ENCODE measurements around the gene AGO1.
"Not testable (repeated sequence)": the region's sequence is repeated elsewhere in the genome, so short reads cannot be mapped to it uniquely, and the experiment has no call there.

The AGO1 gene

GRCh38 chr1:35939484-35939883 is 56.5 kb downstream of the AGO1 start:
- TF ChIP-seq, protein P1, sequence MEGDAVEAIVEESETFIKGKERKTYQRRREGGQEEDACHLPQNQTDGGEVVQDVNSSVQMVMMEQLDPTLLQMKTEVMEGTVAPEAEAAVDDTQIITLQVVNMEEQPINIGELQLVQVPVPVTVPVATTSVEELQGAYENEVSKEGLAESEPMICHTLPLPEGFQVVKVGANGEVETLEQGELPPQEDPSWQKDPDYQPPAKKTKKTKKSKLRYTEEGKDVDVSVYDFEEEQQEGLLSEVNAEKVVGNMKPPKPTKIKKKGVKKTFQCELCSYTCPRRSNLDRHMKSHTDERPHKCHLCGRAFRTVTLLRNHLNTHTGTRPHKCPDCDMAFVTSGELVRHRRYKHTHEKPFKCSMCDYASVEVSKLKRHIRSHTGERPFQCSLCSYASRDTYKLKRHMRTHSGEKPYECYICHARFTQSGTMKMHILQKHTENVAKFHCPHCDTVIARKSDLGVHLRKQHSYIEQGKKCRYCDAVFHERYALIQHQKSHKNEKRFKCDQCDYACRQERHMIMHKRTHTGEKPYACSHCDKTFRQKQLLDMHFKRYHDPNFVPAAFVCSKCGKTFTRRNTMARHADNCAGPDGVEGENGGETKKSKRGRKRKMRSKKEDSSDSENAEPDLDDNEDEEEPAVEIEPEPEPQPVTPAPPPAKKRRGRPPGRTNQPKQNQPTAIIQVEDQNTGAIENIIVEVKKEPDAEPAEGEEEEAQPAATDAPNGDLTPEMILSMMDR (conservative IDR thresholded peaks at IDR 0.05; ENCODE audit: low read depth, low read length), result no peak
- H3K4me3 ChIP-seq (ENCODE audit: low read length), result no peak overlapping the region
- no peak for DNase-seq (ENCODE audit: low read depth)

- TF ChIP-seq, protein P1 (conservative IDR thresholded peaks at IDR 0.05; ENCODE audit: low read depth, low read length), result no peak
- no peak overlapping the region for H3K4me3 ChIP-seq (ENCODE audit: low read length)
- no peak for DNase-seq (ENCODE audit: low read depth)
These were observed 62.3 kb downstream of the AGO1 start for GRCh38 chr1:35945327-35945726.

GRCh38 chr1:35947547-35947946 is 64.5 kb downstream of the AGO1 start:
- no peak overlapping the region for H3K4me3 ChIP-seq (ENCODE audit: low read length)
- DNase-seq (ENCODE audit: low read depth), result no peak
- TF ChIP-seq, protein P1 (conservative IDR thresholded peaks at IDR 0.05; ENCODE audit: low read depth, low read length), result no peak

DNA sequence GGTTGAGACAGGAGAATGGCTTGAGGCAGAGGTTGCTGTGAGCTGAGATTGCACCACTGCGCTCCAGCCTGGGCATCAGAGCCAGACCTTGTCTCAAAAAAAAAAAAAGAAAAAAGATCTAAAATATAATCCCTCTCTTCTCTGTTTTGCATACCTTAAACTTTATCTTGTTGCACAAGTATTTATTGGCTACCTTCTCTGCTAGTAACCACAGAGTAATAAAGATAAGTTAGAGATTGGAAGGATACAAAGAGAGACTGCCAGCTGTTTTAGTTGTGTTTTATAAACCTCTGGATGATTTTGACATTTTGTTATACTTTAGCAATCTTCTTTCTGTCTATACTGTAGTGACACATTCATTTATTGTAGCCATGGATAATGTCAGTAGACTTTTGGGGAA is 75.5 kb downstream of the AGO1 start:
- TF ChIP-seq, protein P1 (conservative IDR thresholded peaks at IDR 0.05; ENCODE audit: low read depth, low read length), result no peak
- no peak for DNase-seq (ENCODE audit: low read depth)
- no peak overlapping the region for H3K4me3 ChIP-seq (ENCODE audit: low read length)

DNA sequence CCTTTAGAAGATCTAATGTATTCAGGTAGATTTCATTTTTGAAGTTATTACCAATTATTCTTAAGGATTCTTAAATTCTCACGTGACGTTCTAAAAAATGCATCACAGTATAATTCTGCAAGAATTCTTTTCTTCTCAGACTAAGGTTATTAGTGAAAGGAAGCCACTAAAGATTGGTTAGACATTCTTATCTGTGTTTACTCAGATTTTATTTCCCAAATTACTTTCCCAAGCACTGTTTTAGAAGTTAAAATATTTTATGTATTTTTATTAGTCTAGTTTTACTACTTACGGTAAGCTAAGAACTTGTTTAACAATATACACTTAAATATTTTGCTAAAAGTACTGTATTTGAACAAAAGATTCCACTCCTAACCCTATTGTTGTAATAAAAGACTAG is 76.3 kb downstream of the AGO1 start:
- DNase-seq (ENCODE audit: low read depth), result no peak
- TF ChIP-seq, protein P1 (conservative IDR thresholded peaks at IDR 0.05; ENCODE audit: low read depth, low read length), result no peak
- no peak overlapping the region for H3K4me3 ChIP-seq (ENCODE audit: low read length)

DNA sequence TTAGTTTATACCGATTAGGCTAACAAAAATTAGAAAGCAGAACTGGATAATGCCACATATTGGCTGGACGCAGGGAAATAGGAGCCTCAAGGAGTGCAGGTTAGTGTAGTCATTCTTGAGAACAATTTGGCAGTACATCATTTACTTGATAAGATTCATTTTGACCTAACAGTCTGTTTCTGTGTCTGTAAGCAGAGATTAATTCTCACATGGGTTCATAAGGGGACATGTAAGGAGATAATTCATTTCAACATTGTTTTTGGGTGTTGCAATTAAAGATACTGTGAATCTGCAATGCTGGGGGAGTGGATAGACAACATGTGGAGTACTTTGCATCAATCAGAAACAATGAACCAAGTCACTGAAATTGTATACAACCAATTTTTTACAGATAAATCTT is 79.9 kb downstream of the AGO1 start:
- no peak for DNase-seq (ENCODE audit: low read depth)
- no peak overlapping the region for H3K4me3 ChIP-seq (ENCODE audit: low read length)
- TF ChIP-seq, protein P1 (conservative IDR thresholded peaks at IDR 0.05; ENCODE audit: low read depth, low read length), result no peak

DNA sequence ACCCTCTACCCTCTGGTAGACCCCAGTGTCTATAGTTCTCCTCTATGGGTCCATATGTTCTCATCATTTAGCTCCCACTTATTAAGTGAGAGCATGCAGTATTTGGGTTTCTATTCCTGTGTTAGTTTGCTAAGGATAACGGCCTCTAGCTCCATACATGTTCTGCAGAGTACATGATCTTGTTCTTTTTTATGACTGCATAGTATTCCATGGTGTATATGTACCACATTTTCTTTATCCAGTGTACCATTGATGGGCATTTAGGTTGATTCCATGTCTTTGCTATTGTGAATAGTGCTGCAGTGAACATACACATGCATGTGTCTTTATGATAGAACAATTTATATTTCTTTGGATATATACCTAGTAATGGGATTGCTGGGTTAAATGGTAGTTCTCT is 81.3 kb downstream of the AGO1 start:
- not testable (repeated sequence) for DNase-seq (ENCODE audit: low read depth); H3K4me3 ChIP-seq (ENCODE audit: low read length)

- TF ChIP-seq, protein P1 (conservative IDR thresholded peaks at IDR 0.05; ENCODE audit: low read depth, low read length), result no peak
- H3K4me3 ChIP-seq (ENCODE audit: low read length), result no peak overlapping the region
- no peak for DNase-seq (ENCODE audit: low read depth)
These were observed 85.4 kb downstream of the AGO1 start for GRCh38 chr1:35968396-35968795.

Data from retinal pigment epithelial cell (primary cell).